Measurements from ENCODE around the gene CERS4. TPM values are rescaled to one million over a fixed set of nuclear protein-coding genes. Genes with fewer than 3 reads are reported as not detected.
A peak's percentile ranks its signal among the peaks of the same experiment; 100 is the strongest.
"Not testable (repeated sequence)": the region's sequence is repeated elsewhere in the genome, so short reads cannot be mapped to it uniquely, and the experiment has no call there.

The CERS4 gene
- total RNA-seq, 1 donor from 2014 or later, result 26.4 TPM

DNA sequence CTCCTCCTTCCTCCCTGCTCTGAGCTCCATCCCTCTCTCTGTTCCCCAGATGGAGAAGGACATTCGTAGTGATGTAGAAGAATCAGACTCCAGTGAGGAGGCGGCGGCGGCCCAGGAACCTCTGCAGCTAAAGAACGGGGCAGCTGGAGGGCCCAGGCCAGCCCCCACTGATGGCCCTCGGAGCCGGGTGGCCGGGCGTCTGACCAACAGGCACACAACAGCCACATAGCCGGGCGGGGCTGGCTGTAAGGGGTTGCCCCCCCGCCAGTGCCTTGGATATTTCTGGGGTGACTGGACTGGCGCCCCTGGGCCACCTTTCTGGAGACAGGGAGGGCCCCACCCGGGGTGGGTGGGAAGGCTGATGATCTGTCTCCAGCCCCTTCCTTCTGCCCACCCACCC, 52.7 kb downstream of the CERS4 start:
- DNase-seq (ENCODE audit: low read depth in 2 of 2), result no peak

DNA sequence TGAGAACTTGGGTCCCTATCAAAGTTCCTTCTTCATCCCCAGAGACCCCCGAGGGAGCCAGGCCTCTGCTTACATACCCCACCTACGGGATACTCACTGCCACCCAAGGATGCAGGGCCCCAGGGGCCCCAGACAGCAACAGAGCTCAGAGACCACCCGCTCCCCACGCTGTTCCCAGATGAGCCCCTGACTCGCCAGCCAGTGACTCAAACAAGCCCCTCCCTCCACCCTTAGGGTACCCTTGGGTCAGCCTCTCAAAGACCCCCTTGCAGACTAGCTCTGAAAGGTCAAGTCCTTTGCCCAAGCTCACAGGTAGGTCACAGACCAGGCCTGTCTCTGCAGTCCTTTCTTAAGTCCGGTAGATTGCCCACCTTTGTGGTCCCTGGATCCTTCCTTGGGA, 53.3 kb downstream of the CERS4 start:
- no peak for DNase-seq (ENCODE audit: low read depth in 2 of 2)

DNA sequence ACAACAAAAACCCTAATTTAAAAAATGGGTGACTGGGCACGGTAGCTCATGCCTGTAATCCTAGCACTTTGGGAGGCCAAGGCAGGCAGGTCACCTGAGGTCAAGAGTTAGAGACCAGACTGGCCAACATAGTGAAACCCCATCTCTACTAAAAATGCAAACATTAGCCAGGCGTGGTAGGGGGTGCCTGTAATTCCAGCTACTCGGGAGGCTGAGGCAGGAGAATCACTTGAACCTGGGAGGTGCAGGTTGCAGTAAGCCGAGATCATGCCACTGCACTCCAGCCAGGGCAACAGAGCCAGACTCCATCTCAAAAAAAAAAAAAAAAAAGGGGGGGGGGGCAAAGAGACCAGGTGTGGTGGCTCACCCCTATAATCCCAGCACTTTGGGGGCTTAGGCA, 55.1 kb downstream of the CERS4 start:
- not testable (repeated sequence) for DNase-seq (ENCODE audit: low read depth in 2 of 2)

DNA sequence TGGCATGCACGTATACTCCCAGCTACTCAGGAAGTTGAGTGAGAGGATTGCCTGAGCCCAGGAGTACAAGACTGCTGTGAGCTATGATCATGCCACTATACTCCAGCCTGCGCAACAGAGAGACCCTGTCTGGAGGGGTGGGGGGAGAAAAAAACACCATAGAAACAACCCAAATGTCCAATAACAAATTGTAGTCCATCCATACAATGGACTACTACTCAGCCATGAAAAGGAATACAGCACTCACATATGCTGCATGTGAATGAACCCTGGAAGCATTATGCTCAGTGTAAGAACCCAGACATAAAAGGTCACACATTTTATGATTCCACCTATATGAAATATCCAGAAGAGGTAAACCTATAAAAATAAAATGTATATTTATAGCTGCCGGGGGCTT, 56.7 kb downstream of the CERS4 start:
- DNase-seq (ENCODE audit: low read depth in 2 of 2), result no peak

DNA sequence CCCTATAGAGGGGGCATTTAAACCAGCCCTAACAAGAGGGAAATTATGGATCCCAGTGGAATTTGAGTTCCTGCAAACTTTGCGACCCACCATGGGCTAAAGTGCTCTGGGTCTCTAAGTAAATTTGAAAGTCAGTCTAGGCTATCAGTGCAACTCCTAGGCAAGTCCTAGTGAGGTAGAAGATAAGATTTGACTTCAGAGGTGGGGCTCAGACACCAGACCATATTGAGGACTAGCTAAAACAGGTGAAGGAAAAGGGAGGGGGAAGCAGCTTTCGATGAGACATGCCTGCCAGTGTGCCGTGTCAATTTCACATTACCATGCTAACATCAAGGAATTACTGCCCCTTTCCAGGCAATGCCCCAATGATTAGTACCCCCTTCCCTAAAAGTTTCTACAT, 60.6 kb downstream of the CERS4 start:
- DNase-seq (ENCODE audit: low read depth in 2 of 2), result no peak

DNA sequence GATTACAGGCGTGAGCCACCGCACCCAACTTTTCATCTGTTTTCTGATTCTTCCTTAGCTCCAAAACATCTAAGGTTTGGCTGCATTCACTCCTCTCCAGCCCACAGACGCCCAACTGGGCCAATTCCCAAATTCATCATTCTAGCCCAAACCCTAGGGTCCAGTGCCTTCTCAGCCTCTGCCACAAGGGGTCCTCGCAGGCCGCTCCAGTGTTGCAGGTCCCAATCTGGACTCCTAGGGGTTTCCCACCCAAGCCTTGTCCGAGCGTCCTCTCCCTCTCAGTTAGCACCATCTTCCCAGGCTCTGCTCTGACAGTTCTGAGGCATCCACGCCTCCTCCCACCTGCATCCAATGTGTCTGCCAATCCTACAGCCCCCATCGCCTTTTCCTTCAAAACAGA, 67.3 kb downstream of the CERS4 start:
- DNase-seq (ENCODE audit: low read depth in 2 of 2), result not testable (repeated sequence)

DNA sequence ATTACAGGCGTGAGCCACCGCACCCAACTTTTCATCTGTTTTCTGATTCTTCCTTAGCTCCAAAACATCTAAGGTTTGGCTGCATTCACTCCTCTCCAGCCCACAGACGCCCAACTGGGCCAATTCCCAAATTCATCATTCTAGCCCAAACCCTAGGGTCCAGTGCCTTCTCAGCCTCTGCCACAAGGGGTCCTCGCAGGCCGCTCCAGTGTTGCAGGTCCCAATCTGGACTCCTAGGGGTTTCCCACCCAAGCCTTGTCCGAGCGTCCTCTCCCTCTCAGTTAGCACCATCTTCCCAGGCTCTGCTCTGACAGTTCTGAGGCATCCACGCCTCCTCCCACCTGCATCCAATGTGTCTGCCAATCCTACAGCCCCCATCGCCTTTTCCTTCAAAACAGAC, 82.2 kb downstream of the CERS4 start:
- DNase-seq (ENCODE audit: low read depth in 2 of 2), result not testable (repeated sequence)

DNA sequence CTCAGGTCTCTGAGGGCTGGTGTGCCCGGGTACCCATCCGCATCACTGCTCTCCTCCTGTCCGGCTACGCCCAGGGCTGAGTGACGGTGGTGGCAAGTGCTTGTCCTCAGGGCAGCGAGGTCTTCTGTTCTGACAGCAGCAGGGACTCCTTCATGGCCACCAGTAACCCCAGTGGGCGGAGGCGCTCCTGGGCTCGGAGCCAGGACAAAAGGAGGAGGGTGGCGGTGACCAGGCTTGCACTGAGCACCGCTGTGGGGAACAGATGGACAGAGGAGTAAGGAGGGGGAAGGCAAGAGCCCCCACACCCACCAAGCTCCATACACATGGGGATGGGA, 93.2 kb downstream of the CERS4 start:
- DNase-seq (ENCODE audit: low read depth in 2 of 2), result no peak

DNA sequence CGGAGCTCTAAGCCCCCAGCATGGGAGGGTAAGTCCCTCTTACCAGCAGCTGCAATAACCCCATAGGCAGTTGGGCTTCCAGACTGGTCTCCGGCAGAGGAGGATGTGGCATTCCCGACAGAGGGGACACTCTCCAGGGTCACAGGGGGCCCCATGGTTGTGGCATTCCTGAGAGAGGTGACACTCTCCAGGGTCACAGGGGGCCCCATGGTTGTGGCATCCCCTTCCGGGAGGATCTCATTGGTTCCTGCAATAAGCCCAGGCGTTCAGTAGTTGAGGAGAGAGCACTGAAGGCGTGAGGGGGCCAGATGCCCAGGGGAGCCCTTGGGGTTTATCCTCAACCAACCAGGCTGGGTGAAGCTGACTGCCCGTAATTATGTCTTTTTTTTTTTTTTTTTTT, 93.6 kb downstream of the CERS4 start:
- DNase-seq (ENCODE audit: low read depth in 2 of 2), result no peak

DNA sequence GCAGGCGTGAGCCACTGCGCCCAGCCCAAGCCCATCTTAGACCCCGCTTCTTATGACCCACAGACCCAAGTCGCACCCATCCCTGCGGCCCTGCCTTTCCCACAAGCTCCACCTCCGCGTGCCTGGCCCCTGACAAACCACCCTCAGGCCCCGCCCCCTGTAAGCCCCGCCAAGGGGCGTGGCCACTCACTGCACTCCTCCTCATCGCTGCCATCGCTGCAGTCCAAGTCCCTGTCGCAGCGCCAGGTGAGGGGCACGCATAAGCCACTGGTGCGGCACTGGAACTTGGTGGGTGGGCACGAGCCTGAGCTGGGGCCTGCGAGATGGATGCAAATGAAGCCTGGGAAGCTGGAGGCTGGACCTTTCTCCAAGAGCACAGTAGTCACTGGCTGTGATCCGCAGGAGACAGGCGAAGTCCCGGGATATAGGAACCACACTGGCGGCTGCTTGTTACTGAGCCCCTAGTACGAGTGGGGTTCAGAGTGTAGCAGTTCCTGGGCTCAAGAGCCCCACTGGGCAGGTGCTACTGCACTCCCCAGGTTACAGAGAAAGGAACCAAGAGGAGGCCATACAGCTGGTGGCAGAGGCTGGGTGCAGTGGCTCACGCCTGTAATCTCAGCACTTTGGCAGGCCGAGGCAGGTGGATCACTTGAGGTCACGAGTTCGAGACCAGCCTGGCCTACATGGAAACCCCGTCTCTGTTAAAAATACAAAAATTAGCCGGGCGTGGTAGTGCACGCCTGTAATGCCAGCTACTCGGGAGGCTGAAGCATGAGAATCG, 95.9 kb downstream of the CERS4 start:
- no peak for DNase-seq (ENCODE audit: low read depth in 2 of 2)

DNA sequence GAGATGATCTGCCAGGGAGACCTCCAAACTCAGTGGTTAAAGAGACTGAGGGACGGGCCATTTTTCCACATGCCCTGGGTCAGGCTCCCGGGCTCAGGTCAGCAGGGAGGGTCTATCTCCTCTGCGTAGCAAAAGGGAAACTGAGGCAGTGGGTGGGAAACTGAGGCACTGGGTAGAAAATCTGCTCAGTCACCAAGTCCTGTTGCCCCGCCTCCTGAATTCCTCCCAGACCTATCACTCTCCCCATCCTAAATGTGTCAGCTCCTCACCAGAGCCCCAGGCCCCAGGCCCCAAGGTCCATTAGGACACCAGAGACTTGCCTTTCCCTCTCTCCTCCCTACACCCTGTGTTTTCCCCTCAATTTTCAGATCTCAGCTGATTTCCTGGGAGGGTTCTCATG, 96.6 kb downstream of the CERS4 start:
- DNase-seq (ENCODE audit: low read depth in 2 of 2), result no peak

DNA sequence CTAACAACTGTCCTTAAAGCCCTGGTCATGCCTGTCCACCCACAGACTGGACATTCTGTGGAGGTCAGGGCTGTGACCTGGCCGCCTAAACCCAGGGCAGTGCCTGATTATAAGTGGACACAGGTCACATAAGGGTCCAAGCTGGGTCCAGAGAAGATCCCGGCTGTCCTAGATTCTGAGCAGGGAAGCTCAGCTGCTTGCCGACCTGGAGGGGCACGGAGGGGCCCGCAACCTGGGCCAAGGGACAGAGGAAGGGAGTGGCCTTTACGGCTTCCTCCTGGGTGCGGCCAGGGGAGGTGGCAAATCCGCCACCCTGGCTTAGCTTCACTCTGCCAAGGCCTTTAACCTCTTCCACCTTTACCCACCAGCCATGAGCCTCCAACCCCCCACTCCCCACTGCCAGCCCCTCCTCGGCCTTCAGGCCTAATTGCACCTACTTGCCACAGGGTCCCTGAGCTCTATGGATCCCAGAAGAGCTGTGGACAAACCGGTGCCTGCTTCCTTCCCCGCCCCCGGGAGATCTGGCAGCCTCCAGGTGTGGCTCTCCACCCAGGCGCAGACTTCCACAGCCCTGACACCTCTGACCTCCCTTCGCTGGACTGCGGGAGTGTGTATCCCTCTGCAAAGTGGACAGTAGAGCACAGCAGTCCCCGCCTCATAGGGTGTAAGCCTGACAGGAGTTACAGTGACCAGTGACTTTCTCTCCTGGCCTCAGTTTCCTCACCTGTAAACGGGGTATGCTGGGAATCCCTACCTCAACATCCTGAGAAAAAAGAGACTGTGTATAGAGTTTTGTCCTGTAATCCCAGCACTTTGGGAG, 97.3 kb downstream of the CERS4 start:
- no peak for DNase-seq (ENCODE audit: low read depth in 2 of 2)

DNA sequence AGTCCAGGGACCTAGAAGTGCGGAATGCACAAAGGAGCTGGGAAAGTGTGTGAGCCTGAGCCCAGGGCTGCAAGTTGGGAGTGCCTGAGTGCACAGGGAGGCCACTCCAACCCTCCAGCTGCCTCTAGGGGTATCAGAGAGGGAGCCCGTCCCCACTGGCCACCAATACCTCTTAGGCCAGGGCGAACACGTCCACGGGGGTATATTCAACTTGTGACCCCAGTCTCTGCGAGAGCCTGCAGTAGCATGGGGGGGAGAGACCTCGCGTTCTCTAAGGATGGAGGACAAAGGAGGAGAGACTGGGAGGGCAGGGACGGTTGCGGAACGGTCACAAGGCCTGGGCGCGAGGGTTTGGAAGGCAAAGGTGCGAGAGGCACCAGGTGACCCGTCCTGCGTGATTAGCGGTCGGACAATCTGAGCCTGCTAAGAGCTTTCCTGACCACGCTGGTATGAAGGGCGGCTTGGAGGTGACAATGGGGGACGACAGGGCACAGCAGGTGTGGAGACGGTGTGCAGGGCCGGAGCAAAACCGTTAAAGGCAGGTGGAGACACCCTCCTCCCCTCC, 98.3 kb downstream of the CERS4 start:
- DNase-seq (ENCODE audit: low read depth in 2 of 2), result no peak

DNA sequence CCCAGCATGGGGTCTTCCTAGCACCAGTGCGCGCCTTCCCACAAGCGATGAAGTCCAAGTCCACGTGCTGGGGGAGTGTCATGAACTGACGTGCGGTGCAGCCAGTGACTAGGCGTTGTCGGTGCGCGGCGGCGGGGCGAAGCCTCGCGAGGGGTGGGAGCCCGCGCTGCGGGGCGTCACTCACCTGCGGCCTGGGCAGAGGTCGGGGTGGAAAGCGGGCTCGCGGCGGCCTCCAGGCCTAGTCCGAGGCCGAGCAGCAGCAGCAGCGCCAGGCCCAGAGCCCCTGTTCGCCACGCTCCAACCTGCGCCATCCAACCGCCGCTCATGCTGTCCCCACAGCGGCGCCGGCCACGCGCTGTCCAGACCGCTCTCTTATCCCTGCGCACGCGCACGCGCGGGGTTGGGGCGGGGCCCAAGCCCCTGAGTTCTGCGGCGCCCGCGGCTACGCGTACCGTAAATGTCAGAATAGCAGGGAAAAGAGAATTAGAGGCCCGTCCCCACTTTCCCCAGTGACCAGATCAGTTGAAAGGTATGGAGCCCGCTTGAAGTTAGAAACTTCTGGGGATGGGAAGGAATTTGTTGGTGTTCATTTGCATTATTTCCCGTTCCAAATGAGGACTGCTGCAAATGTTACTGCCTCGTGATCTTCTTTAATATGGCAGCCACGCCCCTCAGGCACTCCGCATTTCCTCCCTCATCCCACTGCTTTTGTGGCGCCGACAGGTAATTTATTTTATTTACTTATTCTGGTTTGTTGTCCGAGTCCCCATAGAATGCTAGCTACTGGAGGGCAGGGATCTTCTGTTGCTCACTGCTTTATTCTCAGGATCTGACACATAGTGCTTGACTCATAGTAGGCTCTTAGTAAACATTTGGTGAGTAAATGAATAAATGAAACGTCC, 99.0 kb downstream of the CERS4 start, which contains the start of gene CD320:
Gene CD320 (minus strand): TSS at position 394 of the 902 bp plus-strand sequence. CDS start 68 bp downstream, at position 326.
- DNase-seq (ENCODE audit: low read depth in 2 of 2), result peak; percentile 91 to 93

DNA sequence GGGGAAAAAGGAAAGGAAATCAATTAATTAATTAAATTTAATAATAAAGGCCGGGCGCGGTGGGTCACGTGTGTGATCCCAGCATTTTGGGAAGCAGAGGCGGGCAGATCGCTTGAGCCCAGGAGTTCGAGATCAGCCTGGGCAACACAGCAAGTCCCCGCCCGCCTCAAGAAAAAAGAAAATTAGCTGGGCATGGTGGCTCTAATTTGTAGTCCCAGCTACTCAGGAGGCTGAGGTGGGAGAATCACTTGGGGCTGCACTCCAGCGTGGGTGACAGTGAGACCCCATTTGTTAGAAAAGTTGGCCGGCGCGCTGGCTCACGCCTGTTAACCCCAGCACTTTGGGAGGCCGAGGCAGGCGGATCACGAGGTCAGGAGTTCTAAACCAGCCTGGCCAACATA, 99.7 kb downstream of the CERS4 start:
- no peak for DNase-seq (ENCODE audit: low read depth in 2 of 2)

DNA sequence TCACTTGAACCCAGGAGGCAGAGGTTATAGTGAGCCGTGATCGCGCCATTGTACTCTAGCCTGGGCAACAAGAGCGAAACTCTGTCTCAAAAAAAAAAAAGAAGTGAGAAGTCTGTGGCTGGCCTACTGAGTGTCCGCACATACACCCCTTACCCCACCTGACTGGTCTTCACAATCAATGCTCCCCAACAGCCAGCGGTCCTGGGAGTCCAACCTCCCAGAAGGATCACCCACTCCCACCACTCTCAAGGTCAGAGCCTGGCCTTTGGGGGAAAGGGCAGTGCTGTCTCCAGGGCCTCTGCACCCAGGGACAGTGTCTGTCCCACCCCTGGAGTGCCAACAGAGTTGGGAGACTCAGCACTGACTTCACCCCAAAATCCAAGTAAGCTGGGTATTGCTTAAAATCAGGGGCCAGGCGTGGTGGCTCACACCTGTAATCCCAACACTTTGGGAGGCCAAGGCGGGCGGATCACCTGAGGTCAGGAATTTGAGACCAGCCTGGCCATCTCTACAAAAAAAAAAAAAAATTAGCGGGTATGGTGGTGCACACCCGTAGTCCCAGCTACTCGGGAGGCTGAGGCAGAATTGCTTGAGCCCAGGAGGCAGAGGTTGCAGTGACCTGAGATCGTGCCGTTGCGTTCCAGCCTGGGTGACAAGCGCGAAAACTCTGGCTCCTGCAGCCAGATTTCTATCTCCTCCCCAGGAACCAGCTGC, 101.3 kb downstream of the CERS4 start:
- DNase-seq (ENCODE audit: low read depth in 2 of 2), result no peak

DNA sequence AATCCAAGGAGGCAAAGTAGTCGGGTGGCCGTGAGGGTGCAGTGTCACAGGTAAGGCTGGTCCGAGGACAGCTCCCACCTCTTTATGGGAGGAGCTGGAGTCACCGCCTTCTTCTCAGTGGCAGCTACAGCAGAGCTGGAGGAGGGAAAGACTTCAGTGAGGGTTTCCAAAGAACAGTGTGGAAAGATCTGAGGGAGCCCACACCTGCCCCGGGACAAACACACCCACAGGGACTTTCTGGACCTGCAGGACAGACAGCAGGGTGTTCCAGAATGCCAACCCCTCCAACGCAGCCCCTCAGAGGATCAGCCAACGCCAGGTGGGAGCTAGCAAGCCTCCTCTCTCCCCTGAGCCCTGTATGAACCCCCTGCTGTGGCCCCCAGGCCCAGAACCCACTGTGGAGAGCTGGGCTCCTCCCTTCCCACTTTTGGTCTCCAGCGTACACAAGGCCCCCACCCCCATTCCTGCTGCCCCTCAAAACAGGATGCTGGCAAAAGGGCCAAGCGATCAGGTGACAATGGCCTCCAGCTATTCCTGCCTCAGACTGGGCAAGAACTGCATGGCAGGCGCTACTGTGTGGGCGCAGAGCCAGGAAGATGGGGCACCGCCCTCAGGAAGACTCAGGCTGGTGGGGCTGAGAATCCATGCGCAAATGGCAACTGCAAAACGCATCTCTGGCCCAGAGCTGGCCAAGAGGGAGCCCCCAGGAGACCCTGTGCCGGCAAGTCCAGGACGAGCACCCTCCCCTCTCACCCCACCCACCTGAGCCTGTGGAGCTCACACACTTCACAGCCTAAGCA, 102.5 kb downstream of the CERS4 start:
- DNase-seq (ENCODE audit: low read depth in 2 of 2), result peak in 1 of 2 donors; percentile 43

Data from lung microvascular endothelial cell (primary cell).